IMR-90 (cell line): Measurements from ENCODE around the gene RFX3. TPM values are rescaled to one million over a fixed set of nuclear protein-coding genes. Genes with fewer than 3 reads are reported as not detected.

Experiments used
- ATAC-seq: fragments of 200-7000 bp; cut with Tn5 transposase; 2 replicates; pipeline ENCODE4 v1.9.1; 2020; ENCODE audit warnings: low read depth, mild to moderate bottlenecking, moderate library complexity
- BruUV-seq: library from RNA; stranded (reverse); fragments of 400-500 nt; replicated peaks from 2 replicates; lab custom pipeline; 2021; lab: Mats Ljungman, UMichigan
- CTCF ChIA-PET: fragments of 300-600 bp; formaldehyde crosslinking; extraction: SDS; loops from one replicate; lab custom pipeline; 2021; ENCODE audit warnings: antibody characterized with exemption; lab: Yijun Ruan, JAX
- POLR2A ChIA-PET: fragments of 300-600 bp; sonication (Branson Sonifier 250); formaldehyde crosslinking; loops from one replicate; lab custom pipeline; 2022; ENCODE audit warnings: antibody characterized with exemption; ENCODE audit not compliant: unreplicated experiment; lab: Charles Lee
- DNase-seq: peaks from one replicate; pipeline ENCODE4 v3.0.0; 2013
- H2AFZ ChIP-seq: replicated peaks from 2 replicates; pipeline ENCODE3; 2013; ENCODE audit warnings: low read length, mild to moderate bottlenecking; ENCODE audit not compliant: poor library complexity
- H2AK5ac ChIP-seq: 2 replicates; pipeline ENCODE4 v1.6.1; 2013; ENCODE audit warnings: low read depth, low read length, inconsistent platforms
- H2AK9ac ChIP-seq: replicated peaks from 2 replicates; pipeline ENCODE3; 2013; ENCODE audit warnings: mild to moderate bottlenecking, low read depth, low read length, moderate library complexity; ENCODE audit not compliant: poor library complexity
- H2BK120ac ChIP-seq: 2 replicates; pipeline ENCODE4 v1.6.1; 2013; ENCODE audit warnings: low read depth, low read length, inconsistent platforms
- H2BK15ac ChIP-seq: 3 replicates; pipeline ENCODE4 v1.6.1; 2013; ENCODE audit warnings: low read depth, low read length, inconsistent platforms
- H2BK20ac ChIP-seq: 2 replicates; pipeline ENCODE4 v1.6.1; 2013; ENCODE audit warnings: low read depth, mild to moderate bottlenecking, inconsistent platforms, low read length, moderate library complexity
- H2BK5ac ChIP-seq: 2 replicates; pipeline ENCODE4 v1.6.1; 2013; ENCODE audit warnings: mild to moderate bottlenecking, low read depth, low read length, inconsistent platforms; ENCODE audit not compliant: poor library complexity, severe bottlenecking
- H3K14ac ChIP-seq: replicated peaks from 2 replicates; pipeline ENCODE4 v1.6.1; 2013; ENCODE audit warnings: low read depth, low read length, inconsistent platforms
- H3K18ac ChIP-seq: 2 replicates; pipeline ENCODE4 v1.6.1; 2013; ENCODE audit warnings: low read depth, low read length, control low read depth
- H3K23ac ChIP-seq: 2 replicates; pipeline ENCODE4 v1.6.1; 2013; ENCODE audit warnings: low read depth, low read length, inconsistent platforms
- H3K27ac ChIP-seq: 2 replicates; pipeline ENCODE4 v1.5.1; 2013; ENCODE audit warnings: mild to moderate bottlenecking, control low read depth, low read length; ENCODE audit not compliant: insufficient read depth
- H3K27me3 ChIP-seq: 2 replicates; pipeline ENCODE4 v1.6.1; 2013; ENCODE audit warnings: low read length; ENCODE audit not compliant: control insufficient read depth, insufficient read depth
- H3K36me3 ChIP-seq: 2 replicates; pipeline ENCODE4 v1.6.1; 2013; ENCODE audit warnings: low read length, mixed read lengths; ENCODE audit not compliant: control insufficient read depth, insufficient read depth
- H3K4ac ChIP-seq: 2 replicates; pipeline ENCODE4 v1.6.1; 2013; ENCODE audit warnings: low read depth, low read length, inconsistent platforms
- H3K4me1 ChIP-seq: 2 replicates; pipeline ENCODE4 v1.6.1; 2013; ENCODE audit warnings: low read length, mixed read lengths; ENCODE audit not compliant: control insufficient read depth, insufficient read depth
- H3K4me2 ChIP-seq: 2 replicates; pipeline ENCODE4 v1.6.1; 2013; ENCODE audit warnings: low read depth, mild to moderate bottlenecking, control low read depth, low read length, moderate library complexity
- H3K4me3 ChIP-seq: 2 replicates; pipeline ENCODE4 v1.5.1; 2013; ENCODE audit warnings: low read depth, mild to moderate bottlenecking, control low read depth, low read length, moderate library complexity; ENCODE audit not compliant: insufficient read depth
- H3K56ac ChIP-seq: 2 replicates; pipeline ENCODE4 v1.6.1; 2013; ENCODE audit warnings: low read length, inconsistent platforms; ENCODE audit not compliant: insufficient read depth; ENCODE audit errors: extremely low read depth
- H3K79me1 ChIP-seq, 2 experiments: 2 replicates each; pipeline ENCODE4 v1.6.1; 2013; ENCODE audit warnings: low read length in 2 of 2, inconsistent platforms in 1 of 2, low read depth in 1 of 2
- H3K9ac ChIP-seq: 2 replicates; pipeline ENCODE4 v1.6.1; 2013; ENCODE audit warnings: low read depth, low read length, control low read depth
- H3K9me1 ChIP-seq: 2 replicates; pipeline ENCODE4 v1.6.1; 2013; ENCODE audit warnings: low read length, inconsistent platforms; ENCODE audit not compliant: insufficient read depth
- H3K9me3 ChIP-seq: 2 replicates; pipeline ENCODE4 v1.6.1; 2013; ENCODE audit warnings: low read length; ENCODE audit not compliant: control insufficient read depth, insufficient read depth
- H4K20me1 ChIP-seq: 2 replicates; pipeline ENCODE4 v1.6.1; 2013; ENCODE audit warnings: low read length, inconsistent platforms; ENCODE audit not compliant: insufficient read depth
- H4K5ac ChIP-seq: 2 replicates; pipeline ENCODE4 v1.6.1; 2013; ENCODE audit warnings: mild to moderate bottlenecking, low read depth, low read length, control low read depth
- H4K8ac ChIP-seq, 2 experiments: 2 replicates each; pipeline ENCODE4 v1.6.1; 2013; ENCODE audit warnings: low read depth in 2 of 2, low read length in 2 of 2, control low read depth in 1 of 2, inconsistent platforms in 1 of 2
- H4K91ac ChIP-seq: 2 replicates; pipeline ENCODE4 v1.6.1; 2013; ENCODE audit warnings: low read depth, low read length, inconsistent platforms; ENCODE audit not compliant: insufficient read depth
- BHLHE40 ChIP-seq: fragments of 150-350 bp; IDR thresholded peaks from 2 replicates; pipeline ENCODE4 v1.6.1; 2016; ENCODE audit warnings: mild to moderate bottlenecking, low read depth, low read length
- CHD1 ChIP-seq: IDR thresholded peaks from 2 replicates; pipeline ENCODE4 v1.6.1; 2012; ENCODE audit warnings: low read depth, low read length, improper control_type of control experiment
- FOS ChIP-seq: fragments of 150-350 bp; IDR thresholded peaks from 2 replicates; pipeline ENCODE4 v1.6.1; 2016; ENCODE audit warnings: low read depth, low read length
- MXI1 ChIP-seq: IDR thresholded peaks from 2 replicates; pipeline ENCODE4 v1.6.1; 2012; ENCODE audit warnings: low read depth, mild to moderate bottlenecking, low read length, moderate library complexity, borderline replicate concordance
- RAD21 ChIP-seq: IDR thresholded peaks from 2 replicates; pipeline ENCODE4 v1.6.1; 2012; ENCODE audit warnings: low read length, improper control_type of control experiment
- RFX5 ChIP-seq: IDR thresholded peaks from 2 replicates; pipeline ENCODE4 v1.8.0; 2012; ENCODE audit warnings: low read depth, mild to moderate bottlenecking, low read length, moderate library complexity
- SMC3 ChIP-seq: fragments of 150-350 bp; IDR thresholded peaks from 2 replicates; pipeline ENCODE4 v1.6.1; 2016; ENCODE audit warnings: low read depth, mild to moderate bottlenecking, antibody characterized with exemption, low read length, moderate library complexity
- WGBS, 2 experiments: methylation state at CpG; one replicate each; pipeline versions ENCODE4 v1.1.5 to v1.1.7; 2013; ENCODE audit warnings: missing lambda C conversion rate in 2 of 2; ENCODE audit not compliant: insufficient read length in 1 of 2; ENCODE audit errors: extremely low coverage in 2 of 2; 5-methylcytosine and 5-hydroxymethylcytosine counted together
- dilution Hi-C: fragments of 300-500 bp; cut with HindIII; formaldehyde crosslinking; loops from one replicate; pipeline ENCODE4 v1.14.3; 2018; ENCODE audit warnings: low sequenced_read_pairs; ENCODE audit not compliant: unreplicated experiment
- in situ Hi-C: fragments of 300-500 bp; cut with MboI; formaldehyde crosslinking; loops from 3 replicates; pipeline ENCODE4 v1.14.3; 2019; ENCODE audit warnings: low sequenced_read_pairs, inconsistent platforms, mixed read lengths
- intact Hi-C: fragments of 100-400 bp; cut with micrococcal nuclease; formaldehyde crosslinking; loops from 2 replicates; pipeline ENCODE4 v1.10.0; 2022
- polyA plus RNA-seq, 3 experiments: library from polyadenylated mRNA; depleted of rRNA; stranded (reverse); fragments of >200 nt; gene quantifications; 2 replicates each; pipeline ENCODE4 v1.2.3, GENCODE V29; 2012; ENCODE audit warnings: low replicate concordance in 1 of 3
- total RNA-seq: library from RNA; depleted of rRNA; stranded (reverse); fragments of >200 nt; gene quantifications from 2 replicates; pipeline ENCODE4 v1.2.3, GENCODE V29; 2012
- TF ChIP-seq, protein P1 (sequence below): fragments of 150-350 bp; IDR thresholded peaks from 2 replicates; pipeline ENCODE4 v1.6.1; 2017; ENCODE audit warnings: mild to moderate bottlenecking, antibody characterized with exemption, low read length, low read depth
- TF ChIP-seq, protein P2 (sequence below): conservative IDR thresholded peaks from 2 replicates; pipeline ENCODE4 v1.5.1; 2012; ENCODE audit warnings: mild to moderate bottlenecking, low read depth, low read length, improper control_type of control experiment

RFX3 gene
- total and polyA plus RNA-seq, 2 of the 4 experiments (the other 2 are of a cell fraction): 1.7 to 2.7 TPM

GRCh38 chr9:3321186-3321585, 204.6 kb downstream of the RFX3 start:
- intact Hi-C loops: no loop called here
- Histone ChIP-seq H3K9me3 (no peaks in the 10 kb centered on the region), H3K79me1 (no peaks in the 10 kb centered on the region), H2AK9ac (no peak overlapping the region), H2BK15ac (no peak overlapping the region), H4K91ac (no peak overlapping the region), H2AFZ (no peak overlapping the region), H2BK5ac (no peak overlapping the region), H3K56ac (no peak overlapping the region), H4K20me1 (no peaks in the 10 kb centered on the region), H3K4me1 (no peaks in the 10 kb centered on the region), H3K27me3 (no peaks in the 10 kb centered on the region), H3K9me1 (no peaks in the 10 kb centered on the region), H2BK20ac (no peak overlapping the region), H2BK120ac (no peak overlapping the region), H4K8ac (no peak overlapping the region), H3K27ac (no peak overlapping the region), H3K4me3 (no peak overlapping the region), H3K23ac (no peak overlapping the region), H3K4me2 (no peak overlapping the region), H3K9ac (no peak overlapping the region), H2AK5ac (no peak overlapping the region), H3K18ac (no peak overlapping the region), H3K36me3 (no peaks in the 10 kb centered on the region), H3K4ac (no peak overlapping the region), H4K5ac (no peak overlapping the region), H3K14ac (no peak overlapping the region)
- in situ Hi-C loops: no loop called here
- no CpG with 5 or more reads among the region's 4 CpGs for WGBS, 2 experiments
- dilution Hi-C loops: no loop called here
- TF ChIP-seq BHLHE40 (no peak), RFX5 (no peak), SMC3 (no peak), CHD1 (no peak), RAD21 (no peak), MXI1 (no peak), FOS (no peak)
- TF ChIP-seq, protein P1, sequence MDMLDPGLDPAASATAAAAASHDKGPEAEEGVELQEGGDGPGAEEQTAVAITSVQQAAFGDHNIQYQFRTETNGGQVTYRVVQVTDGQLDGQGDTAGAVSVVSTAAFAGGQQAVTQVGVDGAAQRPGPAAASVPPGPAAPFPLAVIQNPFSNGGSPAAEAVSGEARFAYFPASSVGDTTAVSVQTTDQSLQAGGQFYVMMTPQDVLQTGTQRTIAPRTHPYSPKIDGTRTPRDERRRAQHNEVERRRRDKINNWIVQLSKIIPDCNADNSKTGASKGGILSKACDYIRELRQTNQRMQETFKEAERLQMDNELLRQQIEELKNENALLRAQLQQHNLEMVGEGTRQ: no peak
- TF ChIP-seq, protein P2, sequence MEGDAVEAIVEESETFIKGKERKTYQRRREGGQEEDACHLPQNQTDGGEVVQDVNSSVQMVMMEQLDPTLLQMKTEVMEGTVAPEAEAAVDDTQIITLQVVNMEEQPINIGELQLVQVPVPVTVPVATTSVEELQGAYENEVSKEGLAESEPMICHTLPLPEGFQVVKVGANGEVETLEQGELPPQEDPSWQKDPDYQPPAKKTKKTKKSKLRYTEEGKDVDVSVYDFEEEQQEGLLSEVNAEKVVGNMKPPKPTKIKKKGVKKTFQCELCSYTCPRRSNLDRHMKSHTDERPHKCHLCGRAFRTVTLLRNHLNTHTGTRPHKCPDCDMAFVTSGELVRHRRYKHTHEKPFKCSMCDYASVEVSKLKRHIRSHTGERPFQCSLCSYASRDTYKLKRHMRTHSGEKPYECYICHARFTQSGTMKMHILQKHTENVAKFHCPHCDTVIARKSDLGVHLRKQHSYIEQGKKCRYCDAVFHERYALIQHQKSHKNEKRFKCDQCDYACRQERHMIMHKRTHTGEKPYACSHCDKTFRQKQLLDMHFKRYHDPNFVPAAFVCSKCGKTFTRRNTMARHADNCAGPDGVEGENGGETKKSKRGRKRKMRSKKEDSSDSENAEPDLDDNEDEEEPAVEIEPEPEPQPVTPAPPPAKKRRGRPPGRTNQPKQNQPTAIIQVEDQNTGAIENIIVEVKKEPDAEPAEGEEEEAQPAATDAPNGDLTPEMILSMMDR: no peak
- ATAC-seq: no peak
- no peak for DNase-seq
- ChIA-PET POLR2A (no interaction called here), CTCF (no interaction called here)
- BruUV-seq: no TSS peak
